Urinary bladder (tissue), 4 donors: ENCODE measurements around the gene NUP35. TPM values are rescaled to one million over a fixed set of nuclear protein-coding genes. Genes with fewer than 3 reads are reported as not detected.

Experiments
- DNase-seq: peaks from one replicate; pipeline ENCODE4 v3.0.0-alpha.2; 2015; ENCODE audit errors: extremely low spot score
- H3K27ac ChIP-seq: one replicate; pipeline ENCODE4 v1.5.1; 2013; ENCODE audit warnings: low read depth, mild to moderate bottlenecking, moderate library complexity
- H3K36me3 ChIP-seq: one replicate; pipeline ENCODE4 v1.6.1; 2013; ENCODE audit warnings: mild to moderate bottlenecking, moderate library complexity; ENCODE audit not compliant: insufficient read depth
- H3K4me1 ChIP-seq: one replicate; pipeline ENCODE4 v1.6.1; 2013; ENCODE audit warnings: mild to moderate bottlenecking, moderate library complexity; ENCODE audit not compliant: insufficient read depth
- H3K4me3 ChIP-seq: one replicate; pipeline ENCODE4 v1.5.1; 2013; ENCODE audit warnings: low read depth, low read length
- WGBS: extraction: QIAGEN DNeasy Blood & Tissue Kit; methylation state at CpG from one replicate; pipeline ENCODE4 v1.1.7; 2013; 5-methylcytosine and 5-hydroxymethylcytosine counted together
- polyA plus RNA-seq: library from polyadenylated mRNA; stranded (reverse); fragments of 200-250 nt; gene quantifications from one replicate; pipeline ENCODE4 v1.2.3, GENCODE V29; 2013
- total RNA-seq: library from RNA; depleted of rRNA; stranded (reverse); fragments of >200 nt; gene quantifications from one replicate; pipeline ENCODE4 v1.2.3, GENCODE V29; 2014
- donor health status: healthy with polysubstance abuse.
- donor health status: healthy.

Gene NUP35
- total and polyA plus RNA-seq, 2 donors, result 12.5 to 38.3 TPM

- Histone ChIP-seq H3K4me3 (no peak overlapping the region), H3K36me3 (no peaks in the 10 kb centered on the region), H3K27ac (no peak overlapping the region), H3K4me1 (no peaks in the 10 kb centered on the region)
- 95% methylated on average over 1 of the region's 1 CpG for WGBS
- DNase-seq, result no peak
Observed at GRCh38 chr2:183204397-183204796, 80.2 kb downstream of the NUP35 start.

- DNase-seq, result no peak
- H3K36me3 ChIP-seq, result no peaks in the 10 kb centered on the region
- H3K4me1 ChIP-seq, result no peaks in the 10 kb centered on the region
- H3K4me3 ChIP-seq, result no peak overlapping the region
- WGBS, result 80% methylated on average over 1 of the region's 1 CpG
- no peak overlapping the region for H3K27ac ChIP-seq
Observed at GRCh38 chr2:183207110-183207509, 82.9 kb downstream of the NUP35 start.

GRCh38 chr2:183209395-183210028 lies 85.3 kb downstream of the NUP35 start:
- 99% methylated on average over 1 of the region's 1 CpG for WGBS
- H3K36me3 ChIP-seq, result no peaks in the 10 kb centered on the region

More at GRCh38 chr2:183209395-183210028, 85.3 kb downstream of the NUP35 start:
- Histone ChIP-seq H3K27ac (no peak overlapping the region), H3K4me3 (no peak overlapping the region), H3K4me1 (no peaks in the 10 kb centered on the region)
- DNase-seq, result no peak

Other genes starting within 250 kb of the NUP35 start
- 297 TPM for gene NCKAP1, start 86.0 kb upstream of the NUP35 start, total RNA-seq
- 91.6 TPM for gene NCKAP1, start 86.0 kb upstream of the NUP35 start, polyA plus RNA-seq
- 9.6 TPM for gene DUSP19, start 45.7 kb upstream of the NUP35 start, total RNA-seq
- gene DUSP19, start 45.7 kb upstream of the NUP35 start, polyA plus RNA-seq, result 2.9 TPM